Stimulated activated CD4-positive, alpha-beta T cell treated with anti-CD3 and anti-CD28 coated beads, Interleukin-12 subunit alpha, Interleukin-12 subunit beta, amount 100 ng/mL, for 24 hours (primary cell): Measurements from ENCODE around the gene PDZRN4.
"Not testable (repeated sequence)": the region's sequence is repeated elsewhere in the genome, so short reads cannot be mapped to it uniquely, and the experiment has no call there.

Experiments used
- DNase-seq, 2 experiments: peaks; one replicate each; pipeline ENCODE4 v3.0.0-alpha.2; 2020; ENCODE audit warnings: low read depth in 2 of 2

Gene PDZRN4

GRCh38 chr12:41556176-41556575 lies 368.1 kb downstream of the PDZRN4 start:
- DNase-seq = no peak

DNA sequence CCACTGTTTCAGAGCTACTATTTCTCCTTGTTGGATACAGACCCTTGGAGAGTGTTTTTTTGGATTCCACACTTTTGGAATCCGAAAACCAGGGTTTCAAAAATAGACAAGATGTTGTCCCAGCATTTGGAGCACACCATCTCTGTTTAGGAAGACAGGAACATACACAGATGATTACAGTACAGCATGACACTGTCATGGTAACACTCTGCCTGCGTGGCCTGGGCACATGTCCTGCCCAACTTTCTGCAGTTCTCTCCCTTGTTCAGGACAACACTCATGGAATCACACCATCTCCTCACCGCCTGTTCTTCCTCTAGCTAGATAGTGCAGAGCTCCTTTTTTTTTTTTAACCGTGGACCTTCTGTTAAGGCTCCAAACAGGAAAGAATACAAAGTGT lies 369.2 kb downstream of the PDZRN4 start:
- no peak for DNase-seq

GRCh38 chr12:41558671-41559070 lies 370.6 kb downstream of the PDZRN4 start:
- no peak for DNase-seq

- no peak for DNase-seq
These were observed 374.9 kb downstream of the PDZRN4 start for GRCh38 chr12:41563051-41563450.

GRCh38 chr12:41564816-41565215 lies 376.7 kb downstream of the PDZRN4 start:
- DNase-seq = no peak

DNA sequence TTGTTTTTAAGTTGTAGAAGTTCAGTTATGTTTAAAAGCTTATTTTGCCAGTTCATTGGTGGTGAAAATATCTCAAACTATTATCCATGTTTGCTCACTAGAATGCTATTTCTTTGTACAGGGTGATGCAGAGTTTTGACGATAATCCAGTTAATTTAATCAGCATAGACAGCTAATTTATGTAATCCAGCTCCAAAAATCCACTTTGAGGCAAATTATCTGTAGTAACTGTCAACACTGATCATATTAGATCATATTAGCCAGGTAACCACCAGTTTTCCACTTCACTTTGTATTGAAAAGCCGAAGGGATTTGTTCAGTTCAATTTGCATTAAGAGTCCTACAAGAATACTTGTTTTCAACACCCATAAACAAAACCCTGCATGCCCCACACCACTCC lies 378.6 kb downstream of the PDZRN4 start:
- DNase-seq = no peak

GRCh38 chr12:41573445-41573844 lies 385.3 kb downstream of the PDZRN4 start:
- no peak for DNase-seq

- DNase-seq = no peak
These were observed 388.8 kb downstream of the PDZRN4 start for GRCh38 chr12:41576925-41577324.

GRCh38 chr12:41577995-41578394 lies 389.9 kb downstream of the PDZRN4 start:
- no peak for DNase-seq

DNA sequence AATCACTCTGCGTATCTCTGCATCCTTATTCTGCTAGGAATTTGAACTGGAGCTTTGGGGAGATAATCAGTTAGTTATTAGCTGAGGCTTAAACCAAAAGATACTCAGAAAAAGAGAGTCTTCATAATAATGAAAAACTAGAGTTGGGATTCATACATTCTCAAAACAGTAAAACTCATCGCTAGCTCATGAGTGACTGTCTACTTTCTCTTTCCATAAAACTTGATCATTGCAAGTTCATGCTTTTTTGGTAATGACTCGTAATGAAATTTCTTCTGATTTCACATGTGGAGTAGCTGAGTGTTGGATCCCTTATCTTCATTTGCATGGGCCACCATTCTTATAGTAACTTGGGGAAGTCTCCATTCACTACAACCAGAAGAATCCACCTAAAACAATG lies 397.7 kb downstream of the PDZRN4 start:
- no peak for DNase-seq

GRCh38 chr12:41587574-41587973 lies 399.5 kb downstream of the PDZRN4 start:
- DNase-seq = no peak

- no peak for DNase-seq
These were observed 401.8 kb downstream of the PDZRN4 start for GRCh38 chr12:41589878-41590277.

DNA sequence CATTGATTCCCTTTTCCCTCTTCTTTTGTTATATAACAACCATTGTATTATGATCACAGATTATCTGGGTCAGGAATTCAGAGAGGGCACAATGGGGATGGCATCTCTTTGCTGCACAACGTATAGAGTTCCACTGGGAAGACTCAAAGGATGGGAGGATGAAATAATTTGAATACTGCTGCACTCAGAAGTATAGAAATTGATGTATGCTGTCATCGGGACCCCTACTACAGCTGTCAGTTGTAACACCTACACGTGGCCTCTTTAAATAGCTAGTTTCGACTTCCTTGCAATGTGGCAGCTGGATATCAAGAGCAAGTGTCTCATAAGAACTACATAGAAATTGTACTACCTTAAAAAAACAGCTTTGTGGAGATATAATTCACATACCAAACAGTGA lies 408.1 kb downstream of the PDZRN4 start:
- no peak for DNase-seq

DNA sequence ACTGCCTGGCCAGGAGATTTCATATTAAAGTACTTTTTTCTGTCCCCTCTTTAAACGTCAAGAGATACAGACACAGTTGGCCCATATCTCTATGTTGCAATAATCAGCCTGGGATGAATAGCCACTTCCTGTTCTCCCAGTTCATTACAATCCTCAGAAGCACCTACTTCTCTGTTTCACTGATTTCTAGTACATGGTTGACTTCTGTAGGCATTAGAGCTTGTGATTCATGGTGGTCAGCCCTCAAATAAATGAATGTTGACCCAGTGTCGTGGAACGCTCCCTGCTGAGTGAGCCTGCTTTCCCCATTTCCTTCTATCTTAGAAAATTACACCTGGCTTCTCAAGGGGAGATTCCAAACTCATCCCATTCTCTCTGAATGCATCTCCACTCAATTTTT lies 416.7 kb downstream of the PDZRN4 start:
- no peak for DNase-seq

DNA sequence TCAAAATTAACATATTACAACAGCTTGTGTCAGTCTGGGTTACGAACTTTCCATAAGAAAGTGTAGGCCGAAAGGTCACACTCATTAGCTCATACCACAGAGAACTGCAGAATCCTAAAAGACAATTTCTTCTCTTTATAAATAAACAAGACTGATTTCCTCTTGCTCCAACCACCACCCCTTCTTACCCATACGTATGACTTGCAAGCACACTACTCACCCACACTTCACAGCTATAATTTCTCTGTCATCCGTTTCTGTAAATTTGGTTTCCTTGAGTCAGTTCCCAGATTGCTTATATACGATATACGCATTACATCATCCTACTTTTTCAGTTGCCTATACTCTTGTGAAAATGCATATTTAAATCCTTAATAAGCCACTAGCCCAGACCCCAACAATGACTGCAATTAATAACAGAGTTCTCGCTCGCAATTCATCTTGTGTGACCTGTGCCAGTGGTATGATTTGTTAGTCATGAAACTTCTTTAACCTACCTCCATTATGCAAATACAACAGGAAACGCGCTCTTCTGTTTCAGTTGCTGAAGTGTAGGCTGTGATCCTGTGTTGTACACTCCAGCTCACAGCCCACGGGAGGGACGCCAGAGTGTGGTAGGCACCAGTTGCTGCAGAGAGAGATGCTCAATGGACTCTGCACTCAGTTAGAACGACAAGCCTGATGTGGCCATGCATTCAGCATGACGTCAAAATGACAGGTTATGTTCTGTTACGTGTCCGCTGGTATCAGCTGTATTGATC lies 417.6 kb downstream of the PDZRN4 start:
- DNase-seq = no peak

- no peak for DNase-seq
These were observed 418.6 kb downstream of the PDZRN4 start for GRCh38 chr12:41606468-41607445.

DNA sequence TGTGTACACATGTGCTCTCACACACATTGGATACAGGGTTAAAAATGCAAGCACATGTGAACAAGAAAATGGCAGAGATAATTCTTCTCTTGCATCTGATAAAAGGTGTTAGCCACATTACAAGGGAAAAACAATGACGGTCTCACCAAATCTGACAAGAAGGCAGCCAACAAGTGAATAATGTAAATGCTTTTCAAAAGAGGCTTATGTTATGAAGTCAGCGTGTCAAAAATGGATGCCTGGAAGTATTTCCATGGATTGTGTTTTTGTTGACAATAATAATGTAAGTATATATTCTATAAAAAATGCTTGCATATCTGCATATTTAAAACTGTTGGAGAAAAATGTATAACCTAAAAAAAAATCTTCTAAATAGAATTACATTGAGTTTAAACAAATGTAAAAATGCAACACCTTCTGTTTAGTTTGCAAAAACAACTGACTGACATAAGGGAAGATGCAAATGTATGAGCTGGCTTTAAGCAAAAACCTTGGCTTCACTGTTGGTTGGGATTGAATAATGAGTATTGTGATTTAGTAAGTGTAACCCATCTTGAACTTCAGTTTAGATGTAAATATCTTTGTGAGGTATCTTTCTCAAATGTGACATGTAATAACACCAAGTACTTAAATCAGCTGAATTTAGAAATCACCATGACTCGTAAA lies 424.9 kb downstream of the PDZRN4 start:
- no peak for DNase-seq

DNA sequence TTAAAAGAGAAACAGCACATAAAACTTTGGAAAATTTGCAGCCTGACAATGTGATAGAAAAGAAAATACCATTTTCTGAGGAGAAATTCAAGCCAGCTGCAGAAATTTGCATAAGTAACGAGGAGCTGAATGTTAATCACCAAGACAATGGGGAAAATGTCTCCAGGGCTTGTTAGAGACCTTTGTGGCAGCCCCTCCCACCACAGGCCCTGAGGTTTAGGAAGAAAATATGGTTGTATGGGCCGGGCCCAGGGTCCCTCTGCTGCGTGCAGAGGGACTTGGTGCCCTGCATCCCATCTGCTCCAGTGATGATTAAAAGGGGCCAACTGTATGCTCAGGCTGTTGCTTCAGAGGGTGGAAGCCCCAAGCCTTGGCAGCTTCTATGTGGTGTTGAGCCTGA lies 427.1 kb downstream of the PDZRN4 start:
- DNase-seq = not testable (repeated sequence)

DNA sequence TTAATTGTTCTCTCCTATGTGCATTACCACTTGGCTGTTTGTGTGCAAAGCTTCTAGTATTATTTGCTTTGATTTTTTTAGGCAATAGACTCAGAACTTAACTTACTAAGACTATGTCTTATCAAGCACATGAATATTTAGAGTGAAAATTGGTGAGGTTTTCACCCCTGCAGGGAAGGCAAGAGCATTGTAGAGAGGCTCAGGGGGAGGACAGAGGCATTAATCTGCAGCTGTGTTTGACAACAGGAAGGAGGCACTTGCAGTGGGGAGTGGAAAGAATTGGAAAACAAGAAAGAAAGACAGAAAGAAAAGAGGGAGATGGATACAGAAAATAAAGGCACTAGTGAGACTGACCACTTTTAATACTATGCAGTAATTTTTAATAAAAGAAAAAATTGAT lies 431.6 kb downstream of the PDZRN4 start:
- no peak for DNase-seq

GRCh38 chr12:41621291-41621690 lies 433.2 kb downstream of the PDZRN4 start:
- DNase-seq = no peak
